T-helper 1 cell (primary cell): Measurements from ENCODE around the gene RFWD3.
"Not testable (repeated sequence)": the region's sequence is repeated elsewhere in the genome, so short reads cannot be mapped to it uniquely, and the experiment has no call there.

ENCODE experiments used
- DNase-seq, 5 donors: peaks; one replicate each; pipeline ENCODE4 v3.0.0-alpha.2; 2012 to 2020
- total RNA-seq, 4 donors: gene quantifications; one replicate each; lab custom pipeline; 2026; lab: John Stamatoyannopoulos, UW

Gene RFWD3, protein sequence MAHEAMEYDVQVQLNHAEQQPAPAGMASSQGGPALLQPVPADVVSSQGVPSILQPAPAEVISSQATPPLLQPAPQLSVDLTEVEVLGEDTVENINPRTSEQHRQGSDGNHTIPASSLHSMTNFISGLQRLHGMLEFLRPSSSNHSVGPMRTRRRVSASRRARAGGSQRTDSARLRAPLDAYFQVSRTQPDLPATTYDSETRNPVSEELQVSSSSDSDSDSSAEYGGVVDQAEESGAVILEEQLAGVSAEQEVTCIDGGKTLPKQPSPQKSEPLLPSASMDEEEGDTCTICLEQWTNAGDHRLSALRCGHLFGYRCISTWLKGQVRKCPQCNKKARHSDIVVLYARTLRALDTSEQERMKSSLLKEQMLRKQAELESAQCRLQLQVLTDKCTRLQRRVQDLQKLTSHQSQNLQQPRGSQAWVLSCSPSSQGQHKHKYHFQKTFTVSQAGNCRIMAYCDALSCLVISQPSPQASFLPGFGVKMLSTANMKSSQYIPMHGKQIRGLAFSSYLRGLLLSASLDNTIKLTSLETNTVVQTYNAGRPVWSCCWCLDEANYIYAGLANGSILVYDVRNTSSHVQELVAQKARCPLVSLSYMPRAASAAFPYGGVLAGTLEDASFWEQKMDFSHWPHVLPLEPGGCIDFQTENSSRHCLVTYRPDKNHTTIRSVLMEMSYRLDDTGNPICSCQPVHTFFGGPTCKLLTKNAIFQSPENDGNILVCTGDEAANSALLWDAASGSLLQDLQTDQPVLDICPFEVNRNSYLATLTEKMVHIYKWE
- 34.5 to 63.7 (median 50.1) reads per million in 4 donors for total RNA-seq

DNA sequence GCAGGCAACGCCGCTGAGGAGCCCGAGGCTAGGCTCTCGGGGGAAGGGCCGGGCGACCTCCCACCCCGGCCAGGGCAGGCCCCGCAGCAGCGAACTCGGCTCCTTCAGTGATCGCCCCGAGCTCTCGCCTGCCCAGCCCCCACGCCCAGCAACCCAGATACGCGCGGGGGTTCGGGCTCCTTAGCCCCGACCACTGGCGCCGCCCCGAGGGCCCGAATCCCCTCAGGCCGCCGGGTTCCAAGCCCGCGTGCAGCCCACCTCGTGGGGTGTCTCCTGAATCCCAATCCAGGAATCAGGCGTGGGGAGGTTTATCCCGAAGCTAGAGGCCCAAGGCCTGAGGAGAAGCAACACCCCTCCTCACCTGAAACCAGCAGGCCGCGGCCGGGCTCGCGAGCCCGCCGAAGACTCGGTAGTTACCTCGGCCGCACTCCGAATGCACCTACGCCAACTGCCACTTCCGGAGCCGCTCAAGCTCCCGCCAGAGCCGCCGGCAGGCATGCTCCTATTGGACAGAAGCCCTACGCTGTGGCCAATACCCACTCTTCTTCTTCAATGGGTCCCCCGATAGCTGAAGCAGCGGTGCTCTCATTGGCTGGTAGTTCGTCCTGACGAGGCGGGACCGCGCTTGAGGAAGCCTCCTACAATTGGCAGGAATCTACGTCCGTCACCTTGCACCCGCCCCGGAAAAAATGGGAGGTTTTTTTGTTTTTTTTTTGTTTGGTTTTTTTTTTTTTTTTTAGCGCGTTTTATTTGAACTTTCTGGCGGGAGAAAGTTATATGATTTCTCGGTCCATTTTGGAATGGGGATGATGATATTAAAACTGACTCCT is at the start of gene RFWD3:
Gene RFWD3 (minus strand): TSS at position 453 of the 830 bp plus-strand sequence. CDS start 5,428 bp downstream, outside the sequence.
- DNase-seq: peak; percentile 95 to 99 (median 96)

GRCh38 chr16:74716355-74716754 is 49.7 kb upstream of the RFWD3 start:
- DNase-seq: no peak

GRCh38 chr16:74713876-74714275 is 47.2 kb upstream of the RFWD3 start:
- DNase-seq: no peak

DNA sequence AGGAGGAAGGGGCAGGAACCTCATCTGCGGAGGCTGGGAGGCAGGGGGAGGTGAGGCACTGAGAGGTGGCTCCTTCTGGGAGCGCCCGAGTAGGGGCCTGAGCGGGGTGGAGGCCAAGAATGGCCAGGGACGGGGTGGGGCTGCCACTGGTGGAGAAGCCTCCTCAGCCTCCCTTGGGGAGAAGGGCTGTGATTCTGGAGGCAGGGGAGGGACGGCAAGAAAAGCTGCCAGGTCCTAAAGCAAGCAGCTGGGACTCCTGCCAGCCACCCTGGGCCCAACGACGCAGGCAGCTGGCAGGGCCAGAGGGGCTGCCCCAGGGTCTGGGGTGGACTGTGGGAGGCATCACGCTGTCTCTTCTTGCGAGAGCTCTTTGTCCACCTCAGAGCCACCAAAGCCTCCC is 46.6 kb upstream of the RFWD3 start:
- DNase-seq: no peak

GRCh38 chr16:74711938-74712337 is 45.3 kb upstream of the RFWD3 start:
- DNase-seq: no peak

DNA sequence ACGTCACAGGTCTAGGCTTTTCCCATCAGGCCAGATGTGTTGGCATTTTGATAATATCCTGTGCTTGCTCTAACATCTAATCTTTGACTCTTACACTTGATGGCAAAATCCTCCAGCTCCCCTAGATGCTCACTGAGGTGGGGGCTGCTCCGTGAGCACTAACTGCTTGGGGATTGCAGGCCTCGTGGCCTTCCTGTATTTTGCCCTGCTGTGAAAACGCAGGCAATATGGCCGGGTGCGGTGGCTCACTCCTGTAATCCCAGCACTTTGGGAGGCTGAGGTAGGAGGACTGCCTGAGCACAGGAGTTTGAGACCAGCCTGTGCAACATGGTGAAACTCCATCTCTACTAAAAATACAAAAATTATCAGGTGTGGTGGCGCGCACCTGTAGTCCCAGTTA is 43.7 kb upstream of the RFWD3 start:
- DNase-seq: no peak

DNA sequence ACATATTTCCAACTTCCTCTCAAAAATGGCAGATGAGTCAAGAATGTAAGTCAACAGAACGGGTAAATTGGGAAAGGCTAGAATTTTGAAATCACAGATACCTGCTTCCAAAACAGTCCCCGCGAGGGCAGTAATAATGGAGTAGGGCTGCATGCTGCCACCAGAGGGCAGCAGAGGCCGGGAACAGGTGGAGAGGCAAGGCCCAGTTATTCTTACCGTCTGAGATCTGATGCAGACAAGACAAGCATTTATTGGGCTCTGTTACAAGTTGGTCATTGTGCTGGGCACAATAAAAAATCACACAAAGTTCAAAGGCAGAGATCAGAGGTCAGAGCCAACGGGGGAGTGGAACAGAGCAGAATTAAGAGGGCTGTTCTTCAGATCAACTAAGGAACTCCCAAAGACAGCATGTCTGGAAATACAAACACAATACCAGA is 42.8 kb upstream of the RFWD3 start:
- DNase-seq: peak; percentile 59 to 77 (median 70)

DNA sequence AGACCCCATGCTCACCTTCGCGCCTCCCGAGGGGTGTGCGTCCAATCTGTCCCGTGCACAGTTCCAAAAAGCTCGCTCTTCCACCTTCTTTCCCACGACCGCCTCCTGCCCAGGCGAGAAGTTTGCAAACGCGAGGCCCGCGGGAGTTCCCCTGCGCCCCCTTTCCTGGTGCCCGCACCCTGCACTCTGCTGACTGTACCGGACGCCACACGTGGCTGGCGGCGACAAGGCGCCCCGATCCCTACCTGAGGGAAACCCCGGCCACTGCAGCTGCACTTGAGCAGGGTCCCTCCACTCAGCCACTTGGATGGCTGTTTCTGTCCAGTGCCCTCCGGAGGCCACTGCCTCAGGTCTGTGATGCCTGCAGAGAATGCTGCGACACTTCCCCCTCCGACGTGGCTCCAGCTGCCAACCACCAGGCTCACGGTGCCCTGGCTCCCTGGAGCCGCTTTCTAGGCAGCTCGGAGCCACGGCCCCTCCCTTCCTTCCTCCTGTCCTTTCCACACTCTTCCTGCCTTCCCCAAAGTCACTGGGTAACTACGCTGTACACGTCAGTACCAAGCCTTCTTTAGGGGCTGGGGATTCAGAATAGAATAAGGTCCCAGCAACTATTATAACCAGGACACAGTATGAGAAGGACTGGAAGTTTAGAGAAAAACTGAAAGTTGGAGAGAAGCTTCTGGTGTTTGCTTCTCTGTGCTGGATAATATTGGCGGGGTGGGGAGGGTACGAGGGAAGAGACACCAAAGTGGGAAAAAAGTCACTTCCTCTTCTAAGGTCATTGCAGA is 34.0 kb upstream of the RFWD3 start, which contains the start of gene MLKL:
Gene MLKL (minus strand): TSS at position 425 of the 788 bp plus-strand sequence. CDS start 5,105 bp downstream, outside the sequence.
- peak; percentile 31 to 58 (median 45) for DNase-seq

GRCh38 chr16:74700116-74700437 is 33.4 kb upstream of the RFWD3 start:
- peak in 1 of 5 donors; percentile 37 for DNase-seq

- no peak for DNase-seq
These were observed 33.0 kb upstream of the RFWD3 start for GRCh38 chr16:74699666-74700065.

DNA sequence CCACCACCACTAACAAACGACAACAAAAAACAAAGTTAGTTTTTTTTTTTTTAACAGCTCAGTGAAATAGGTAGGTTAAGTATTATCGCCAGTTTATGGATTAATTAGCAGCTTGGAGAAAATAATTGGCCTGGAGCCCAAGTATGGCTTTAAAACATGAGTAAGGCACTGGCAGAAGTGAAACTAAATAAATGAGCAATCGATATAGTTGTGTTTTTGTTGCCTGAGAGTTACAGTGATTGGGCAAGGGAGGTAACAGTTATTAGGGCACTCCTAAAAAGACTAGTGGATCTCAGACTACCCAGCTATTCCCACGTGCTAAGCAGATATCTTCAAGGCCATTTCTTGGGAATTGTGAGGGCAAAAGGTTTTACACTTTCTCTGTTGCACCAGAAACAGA is 31.5 kb upstream of the RFWD3 start:
- DNase-seq: peak in 1 of 5 donors; percentile 40

DNA sequence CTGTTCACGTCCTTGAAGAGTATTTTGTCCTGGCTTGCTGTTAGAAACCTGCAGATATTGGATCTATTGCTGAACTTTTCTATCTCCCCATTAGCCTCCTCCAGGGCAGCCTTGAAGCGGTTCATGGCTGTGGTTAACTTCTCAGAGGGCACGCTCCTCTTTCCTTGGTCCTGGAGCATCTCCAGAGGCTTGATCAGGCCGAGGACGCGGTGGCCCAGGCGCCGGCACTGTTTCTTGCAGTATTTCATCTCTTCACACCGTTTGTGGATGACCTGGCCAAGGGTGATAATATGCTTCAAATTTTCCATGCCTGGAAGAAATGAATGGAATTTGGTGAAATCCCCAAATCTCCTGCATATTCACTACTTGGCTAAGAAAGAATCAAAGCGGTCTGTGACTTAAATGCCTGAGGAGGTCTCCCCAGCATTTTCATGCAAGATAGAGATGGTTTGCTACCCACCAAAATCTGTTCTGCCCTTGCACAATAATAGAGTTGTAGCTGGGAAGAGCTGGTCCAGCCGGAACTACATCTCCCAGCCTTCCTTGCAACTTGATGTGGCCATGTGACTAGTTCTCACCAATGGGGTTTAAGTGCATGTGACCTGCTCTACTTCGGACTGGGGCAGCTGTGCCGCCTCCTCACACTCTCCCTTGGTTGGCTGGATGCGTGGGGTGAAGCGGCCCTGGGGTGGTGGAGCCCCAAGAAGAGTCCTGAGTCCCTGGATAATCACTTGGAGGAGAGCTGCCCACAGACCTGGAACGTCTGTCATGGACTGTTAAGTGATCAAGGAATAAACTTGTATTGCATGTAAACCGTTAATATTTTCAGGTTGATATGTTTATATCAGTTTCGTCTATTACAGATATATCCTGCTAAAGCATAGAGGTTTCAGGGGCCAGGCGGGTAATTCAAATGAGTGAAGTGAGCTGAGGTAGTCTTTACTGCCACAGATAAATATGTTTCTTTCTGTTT is 29.1 kb upstream of the RFWD3 start:
- peak; percentile 39 to 80 (median 50) for DNase-seq

DNA sequence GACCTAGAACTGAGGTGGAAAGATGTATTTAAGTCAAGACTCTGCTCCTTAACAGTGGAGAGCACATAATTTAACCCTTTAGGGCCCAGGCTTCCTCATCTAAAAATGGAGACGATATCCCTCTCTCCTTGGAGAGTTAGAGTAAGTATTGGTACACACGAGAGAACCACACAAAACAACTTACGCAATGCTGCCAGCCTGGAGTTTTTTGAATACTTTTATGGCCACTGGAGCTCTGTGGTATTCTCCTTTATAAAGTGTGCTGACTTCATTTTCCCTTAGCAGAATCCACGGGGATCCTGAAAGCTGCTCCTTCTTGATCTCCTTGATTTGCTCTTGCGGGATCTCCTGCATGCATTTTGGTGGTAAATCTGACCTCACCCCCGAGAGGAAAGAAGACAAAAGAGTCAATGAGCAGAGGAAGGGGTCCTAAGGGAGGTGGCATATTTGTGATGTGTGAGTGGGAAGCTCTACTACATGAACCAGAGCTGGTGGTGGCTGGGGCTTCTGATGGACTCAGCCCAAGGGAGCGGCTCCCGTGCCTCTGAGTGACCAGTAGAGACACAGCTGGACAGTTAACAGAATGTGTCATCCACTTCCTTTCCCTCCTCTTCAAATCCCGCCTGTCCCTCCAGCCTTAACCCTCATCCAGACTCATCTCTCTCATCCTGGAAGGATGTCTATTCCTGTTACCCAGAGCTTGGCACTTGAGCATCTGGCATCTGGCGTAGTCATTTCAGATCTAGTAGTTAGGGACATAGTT is 24.6 kb upstream of the RFWD3 start:
- DNase-seq: no peak

DNA sequence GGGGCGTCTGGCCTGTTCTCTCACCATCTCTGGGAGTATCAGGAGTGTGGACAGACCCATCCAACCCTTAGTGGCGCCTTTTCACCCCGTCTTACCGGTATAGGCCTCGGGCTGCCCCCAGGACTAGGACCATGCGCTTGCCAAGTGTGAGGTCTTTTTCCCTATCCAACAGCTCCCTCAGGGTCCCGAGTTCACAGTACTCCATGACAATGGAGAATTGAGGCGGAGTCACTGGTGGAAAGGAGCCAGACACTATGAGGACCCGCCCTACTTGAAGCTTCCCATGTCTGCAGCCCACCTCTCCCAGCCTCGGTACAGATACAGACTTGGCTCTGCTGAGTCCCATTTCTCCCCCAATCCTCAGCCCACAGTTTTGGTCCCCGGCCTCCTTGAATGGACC is 15.9 kb upstream of the RFWD3 start:
- DNase-seq: no peak

- no peak for DNase-seq
These were observed 14.0 kb upstream of the RFWD3 start for GRCh38 chr16:74680681-74681080.

DNA sequence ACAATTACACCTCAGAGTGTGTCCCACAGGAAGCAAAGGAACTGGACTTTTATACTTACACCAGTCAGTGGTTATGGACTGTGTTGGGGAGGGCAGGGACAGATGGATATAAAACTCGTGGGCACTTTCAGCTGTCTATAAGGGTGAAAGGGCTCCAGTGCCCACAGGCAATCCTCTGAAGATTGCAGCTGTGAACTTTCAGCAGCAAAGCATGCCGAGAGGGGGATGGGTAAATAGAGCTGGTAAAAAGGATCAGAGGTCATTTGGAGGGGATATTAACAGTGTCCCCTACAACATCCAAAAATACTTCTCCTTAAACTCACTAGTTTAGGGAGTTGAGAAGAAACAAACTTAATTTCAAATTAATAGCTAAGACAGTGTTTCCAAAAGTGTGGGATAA is 13.3 kb upstream of the RFWD3 start:
- DNase-seq: no peak

DNA sequence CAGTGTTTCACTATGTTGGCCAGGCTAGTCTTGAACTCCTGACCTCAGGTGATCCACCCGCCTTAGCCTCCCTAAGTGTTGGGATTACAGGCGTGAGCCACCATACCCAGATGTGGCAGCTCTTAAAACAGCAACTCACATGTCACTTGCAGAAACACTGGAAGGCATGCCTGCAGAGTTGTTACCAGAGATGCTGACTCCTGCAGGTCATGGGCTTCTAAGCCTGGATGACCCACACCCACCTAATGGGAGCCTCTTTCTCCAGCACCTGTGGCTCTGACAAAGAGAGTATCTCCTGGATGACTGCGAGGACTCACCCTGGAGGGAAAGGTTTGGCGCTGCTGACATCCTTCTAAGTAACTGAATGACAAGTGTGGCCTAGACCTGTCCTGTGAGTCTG is 11.2 kb upstream of the RFWD3 start:
- DNase-seq: no peak

- DNase-seq: no peak
These were observed 7.2 kb upstream of the RFWD3 start for GRCh38 chr16:74673876-74674275.

GRCh38 chr16:74668877-74669276 is 2.2 kb upstream of the RFWD3 start:
- not testable (repeated sequence) for DNase-seq

GRCh38 chr16:74667255-74667700 is 601 bp upstream of the RFWD3 start:
- peak in 3 of 5 donors; percentile 6 to 40 (median 15) for DNase-seq
